ENCODE data around the gene NFATC3. TPM values are rescaled to one million over a fixed set of nuclear protein-coding genes. Genes with fewer than 3 reads are reported as not detected.
A peak's percentile ranks its signal among the peaks of the same experiment; 100 is the strongest.

NFATC3 gene
- total RNA-seq, 1 experiment from 2014 or later: 43.9 TPM

DNA sequence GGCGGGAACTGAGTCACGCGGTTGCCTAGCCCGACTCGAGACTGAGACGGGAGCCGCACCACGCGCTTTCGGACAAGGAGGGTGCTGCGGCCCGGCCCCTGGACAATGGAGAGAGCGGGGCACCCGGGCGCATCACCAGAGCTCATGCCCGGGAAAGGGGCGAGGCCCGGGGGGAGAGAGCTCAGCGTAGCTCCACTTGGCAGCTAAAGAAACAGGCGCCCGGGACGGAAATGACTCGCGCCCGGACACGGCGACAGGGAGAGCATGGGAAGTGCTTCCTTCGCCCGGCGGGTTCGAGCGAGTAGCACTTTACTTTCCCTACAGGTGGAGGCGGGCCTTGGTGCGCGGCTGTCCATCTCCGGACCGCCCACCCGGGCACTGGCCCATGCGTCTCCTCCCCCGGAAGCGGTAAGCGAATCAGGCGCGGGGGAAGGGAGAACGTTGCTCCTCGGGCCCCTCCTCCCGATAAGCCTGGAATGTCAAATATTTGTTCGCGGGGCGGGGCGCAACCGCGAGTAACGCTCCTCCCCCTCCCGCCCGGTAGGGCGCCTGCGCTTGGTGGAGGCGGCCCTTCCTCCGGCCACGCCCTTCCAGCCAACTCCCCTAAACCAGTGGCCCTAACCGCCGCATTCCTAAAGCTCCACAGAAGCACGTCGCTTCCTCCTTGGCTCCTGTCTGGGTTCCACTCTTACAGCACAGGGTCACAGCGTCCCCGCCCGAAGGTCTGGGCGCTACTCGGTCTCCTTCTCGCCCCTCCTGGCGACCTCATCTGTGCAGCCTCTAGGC, 152.3 kb downstream of the NFATC3 start:
- Histone ChIP-seq H3K27me3 (replicated peaks; ENCODE audit: control insufficient read depth, insufficient read depth, low read length) (no peaks in the 10 kb centered on the region), H3K9me3 (no peaks in the 10 kb centered on the region; the same call in 1 of the 2 replicates), H3K4me3 (ENCODE audit: low read depth, low read length) (peak overlapping the region; percentile 79), H3K36me3 (ENCODE audit: control insufficient read depth, insufficient read depth, low read length) (no peaks in the 10 kb centered on the region), H3K4me1 (peaks cover 18% of the 10 kb centered on the region)
- ChIA-PET POLR2A (interaction anchor here (0.5 to 3.1 kb wide), 11 partner anchors 7 to 391 kb away, joined by 3 to 59 read pairs (median 6); partner anchors contain the start of genes NFATC3, PRMT7, SLC12A4 and SLC7A6), CTCF (interaction anchor here (0.6 to 3.4 kb wide), 7 partner anchors 20 to 354 kb away, joined by 3 to 20 read pairs (median 4); partner anchors contain the start of genes PRMT7, SLC7A6 and SLC7A6OS)
- no TSS peak for BruUV-seq (replicated peaks)
- DNase-seq: peak; percentile 100
- intact Hi-C loops (cut with micrococcal nuclease; ENCODE audit: unreplicated experiment): loop anchor here (1.0 kb wide), 3 partner anchors 8 to 91 kb away; partner anchors contain the start of gene PLA2G15
- Mint-ChIP-seq H3K27me3 (ENCODE audit: insufficient read depth, unreplicated experiment) (no peaks in the 10 kb centered on the region), H3K36me3 (ENCODE audit: insufficient read depth, unreplicated experiment) (peaks cover 70% of the 10 kb centered on the region), H3K4me3 (ENCODE audit: unreplicated experiment) (peak overlapping the region; percentile 81), H3K27ac (ENCODE audit: unreplicated experiment) (peak overlapping the region; percentile 98), H3K9me3 (ENCODE audit: unreplicated experiment) (no peaks in the 10 kb centered on the region), H3K4me1 (ENCODE audit: low read depth, unreplicated experiment) (peaks cover 19% of the 10 kb centered on the region)
- no peak for TF ChIP-seq CTCF (IDR thresholded peaks at IDR 0.05; ENCODE audit: insufficient read depth in 1 of 2, low read depth in 1 of 2, low read length in 1 of 2, severe bottlenecking in 1 of 2, unreplicated experiment in 1 of 2)

DNA sequence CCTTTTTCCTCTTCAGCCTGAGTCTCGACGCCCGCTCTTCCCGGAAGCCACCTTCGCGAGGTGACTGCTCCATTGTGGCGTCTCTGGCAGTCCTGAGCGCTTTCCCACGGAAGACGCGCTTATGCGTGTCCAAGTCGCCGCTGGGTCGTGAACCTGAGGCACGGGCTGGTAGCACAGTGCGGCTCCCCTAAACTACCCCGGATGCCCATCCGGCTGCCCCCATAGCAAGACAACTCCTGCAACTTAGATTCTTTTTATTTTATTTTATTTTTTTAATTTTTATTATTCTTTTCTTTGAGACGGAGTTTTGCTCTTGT, 152.8 kb downstream of the NFATC3 start:
- Histone ChIP-seq H3K9me3 (no peaks in the 10 kb centered on the region; the same call in 1 of the 2 replicates), H3K36me3 (ENCODE audit: control insufficient read depth, insufficient read depth, low read length) (no peaks in the 10 kb centered on the region), H3K4me3 (ENCODE audit: low read depth, low read length) (peak overlapping the region; percentile 52), H3K27me3 (replicated peaks; ENCODE audit: control insufficient read depth, insufficient read depth, low read length) (no peaks in the 10 kb centered on the region), H3K4me1 (peaks cover 18% of the 10 kb centered on the region)
- Mint-ChIP-seq H3K27ac (ENCODE audit: unreplicated experiment) (peak overlapping the region; percentile 98), H3K27me3 (ENCODE audit: insufficient read depth, unreplicated experiment) (no peaks in the 10 kb centered on the region), H3K9me3 (ENCODE audit: unreplicated experiment) (no peaks in the 10 kb centered on the region), H3K36me3 (ENCODE audit: insufficient read depth, unreplicated experiment) (peaks cover 70% of the 10 kb centered on the region), H3K4me3 (ENCODE audit: unreplicated experiment) (peak overlapping the region; percentile 81), H3K4me1 (ENCODE audit: low read depth, unreplicated experiment) (peaks cover 19% of the 10 kb centered on the region)
- ChIA-PET POLR2A (interaction anchor here (0.6 to 3.1 kb wide), 8 partner anchors 20 to 378 kb away, joined by 3 to 59 read pairs (median 10); partner anchors contain the start of genes NFATC3, PRMT7, SLC12A4 and SLC7A6), CTCF (interaction anchor here (1.0 to 3.4 kb wide), 4 partner anchors 24 to 354 kb away, joined by 3 to 20 read pairs (median 10); partner anchors contain the start of gene SLC7A6)
- intact Hi-C loops (cut with micrococcal nuclease; ENCODE audit: unreplicated experiment): no loop called here
- BruUV-seq (replicated peaks): no TSS peak
- no peak for DNase-seq
- TF ChIP-seq CTCF (IDR thresholded peaks at IDR 0.05; ENCODE audit: insufficient read depth in 1 of 2, low read depth in 1 of 2, low read length in 1 of 2, severe bottlenecking in 1 of 2, unreplicated experiment in 1 of 2): no peak

GRCh38 chr16:68242085-68242484, 156.9 kb downstream of the NFATC3 start:
- no peak overlapping the region for H3K4me3 Mint-ChIP-seq (ENCODE audit: unreplicated experiment)
- Histone ChIP-seq H3K27me3 (replicated peaks; ENCODE audit: control insufficient read depth, insufficient read depth, low read length) (no peaks in the 10 kb centered on the region), H3K4me3 (ENCODE audit: low read depth, low read length) (no peak overlapping the region), H3K9me3 (no peaks in the 10 kb centered on the region; the same call in 1 of the 2 replicates), H3K36me3 (ENCODE audit: control insufficient read depth, insufficient read depth, low read length) (no peaks in the 10 kb centered on the region), H3K4me1 (peaks cover 15% of the 10 kb centered on the region)
- ChIA-PET CTCF (interaction anchor here (1.1 kb wide), 1 partner anchor 18 kb away, joined by 3 read pairs; no protein-coding TSS in a partner anchor), POLR2A (no interaction called here)
- no peak for TF ChIP-seq CTCF (IDR thresholded peaks at IDR 0.05; ENCODE audit: insufficient read depth in 1 of 2, low read depth in 1 of 2, low read length in 1 of 2, severe bottlenecking in 1 of 2, unreplicated experiment in 1 of 2)
- no TSS peak for BruUV-seq (replicated peaks)
- no peaks in the 10 kb centered on the region for H3K27me3 Mint-ChIP-seq (ENCODE audit: insufficient read depth, unreplicated experiment)
- H3K4me1 Mint-ChIP-seq (ENCODE audit: low read depth, unreplicated experiment): peaks cover 14% of the 10 kb centered on the region
- no peak for DNase-seq
- H3K36me3 Mint-ChIP-seq (ENCODE audit: insufficient read depth, unreplicated experiment): peaks cover 47% of the 10 kb centered on the region
- no peaks in the 10 kb centered on the region for H3K9me3 Mint-ChIP-seq (ENCODE audit: unreplicated experiment)
- intact Hi-C loops (cut with micrococcal nuclease; ENCODE audit: unreplicated experiment): no loop called here
- H3K27ac Mint-ChIP-seq (ENCODE audit: unreplicated experiment): no peak overlapping the region
